GM13976 (cell line): ENCODE measurements around the gene SPAG4.

ENCODE experiments used
- DNase-seq: peaks from one replicate; pipeline ENCODE4 v3.0.0; 2012; ENCODE audit warnings: low spot score
- CTCF ChIP-seq: IDR thresholded peaks from 2 replicates; pipeline ENCODE4 v1.5.1; 2012; ENCODE audit warnings: borderline replicate concordance, mild to moderate bottlenecking; ENCODE audit not compliant: insufficient read depth; ENCODE audit errors: extremely low read depth, missing control alignments, control extremely low read depth
- in situ Hi-C: fragments of 300-500 bp; cut with MboI; formaldehyde crosslinking; loops from one replicate; pipeline ENCODE4 v1.12.0; 2022; ENCODE audit warnings: low sequenced_read_pairs, mixed read lengths, inconsistent platforms; ENCODE audit not compliant: unreplicated experiment

Gene SPAG4

GRCh38 chr20:35630636-35631035 is 15.0 kb downstream of the SPAG4 start:
- TF ChIP-seq CTCF = no peak
- DNase-seq = no peak
- in situ Hi-C loops = no loop called here

GRCh38 chr20:35632539-35633115 is 17.0 kb downstream of the SPAG4 start:
- TF ChIP-seq CTCF = no peak
- in situ Hi-C loops = no loop called here
- no peak for DNase-seq

GRCh38 chr20:35635652-35636051 is 20.0 kb downstream of the SPAG4 start:
- DNase-seq = no peak
- in situ Hi-C loops = no loop called here
- no peak for TF ChIP-seq CTCF

GRCh38 chr20:35636095-35636494 is 20.5 kb downstream of the SPAG4 start:
- no peak for DNase-seq
- TF ChIP-seq CTCF = no peak
- in situ Hi-C loops = no loop called here

GRCh38 chr20:35637276-35637675 is 21.6 kb downstream of the SPAG4 start:
- DNase-seq = no peak
- in situ Hi-C loops = no loop called here
- TF ChIP-seq CTCF = no peak

- TF ChIP-seq CTCF = no peak
- in situ Hi-C loops = no loop called here
- no peak for DNase-seq
These were observed 23.1 kb downstream of the SPAG4 start for GRCh38 chr20:35638751-35639150.
